GM23338 (cell line): Measurements from ENCODE around the gene MIER3. TPM values are rescaled to one million over a fixed set of nuclear protein-coding genes. Genes with fewer than 3 reads are reported as not detected.

Experiments used
- ATAC-seq: fragments of 200-7000 bp; cut with Tn5 transposase; 3 replicates; pipeline ENCODE4 v1.9.1; 2020
- DNase-seq: peaks from one replicate; pipeline ENCODE4 v3.0.0-alpha.2; 2015; ENCODE audit warnings: low spot score
- H2AFZ ChIP-seq: fragments of 200-600 bp; sonication (generic); 2 replicates; pipeline ENCODE4 v1.8.0; 2016; ENCODE audit warnings: antibody characterized with exemption, mild to moderate bottlenecking, moderate library complexity
- H3F3A ChIP-seq: fragments of 200-600 bp; sonication (generic); replicated peaks from 2 replicates; pipeline ENCODE4 v1.8.0; 2017; ENCODE audit warnings: antibody characterized with exemption, mixed run types, low read depth
- H3K27ac ChIP-seq: fragments of 200-600 bp; sonication (generic); 2 replicates; pipeline ENCODE4 v1.6.1; 2016; ENCODE audit warnings: low read depth
- H3K27me3 ChIP-seq: fragments of 200-600 bp; sonication (generic); 2 replicates; pipeline ENCODE4 v1.8.0; 2016; ENCODE audit warnings: mild to moderate bottlenecking, mixed run types, moderate library complexity; ENCODE audit not compliant: insufficient read depth
- H3K36me3 ChIP-seq: fragments of 200-600 bp; sonication (generic); 2 replicates; pipeline ENCODE4 v1.8.0; 2016; ENCODE audit warnings: mild to moderate bottlenecking; ENCODE audit not compliant: insufficient read depth
- H3K4me1 ChIP-seq: fragments of 200-600 bp; sonication (generic); 2 replicates; pipeline ENCODE4 v1.8.0; 2016; ENCODE audit warnings: mild to moderate bottlenecking, moderate library complexity; ENCODE audit not compliant: insufficient read depth
- H3K4me2 ChIP-seq: fragments of 200-600 bp; sonication (generic); 2 replicates; pipeline ENCODE4 v1.7.1; 2017; ENCODE audit warnings: mixed run types
- H3K4me3 ChIP-seq: fragments of 200-600 bp; sonication (generic); 2 replicates; pipeline ENCODE4 v1.6.1; 2016; ENCODE audit warnings: mixed run types
- H3K79me2 ChIP-seq: fragments of 200-600 bp; sonication (generic); replicated peaks from 2 replicates; pipeline ENCODE4 v1.8.0; 2017; ENCODE audit warnings: mild to moderate bottlenecking; ENCODE audit not compliant: insufficient read depth
- H3K9me2 ChIP-seq: fragments of 200-600 bp; sonication (generic); 2 replicates; pipeline ENCODE4 v1.8.0; 2017; ENCODE audit not compliant: insufficient read depth
- H4K20me1 ChIP-seq: fragments of 200-600 bp; sonication (generic); replicated peaks from 2 replicates; pipeline ENCODE4 v1.8.0; 2017; ENCODE audit warnings: mild to moderate bottlenecking; ENCODE audit not compliant: insufficient read depth
- H3K27ac Mint-ChIP-seq: 2 replicates; pipeline ENCODE4 v1.8.0; 2020; ENCODE audit warnings: inconsistent platforms, mild to moderate bottlenecking, moderate library complexity, mixed read lengths
- H3K27me3 Mint-ChIP-seq: 3 replicates; pipeline ENCODE4 v1.8.0; 2022; ENCODE audit warnings: low read depth, mild to moderate bottlenecking, moderate library complexity, mixed read lengths, inconsistent platforms; ENCODE audit not compliant: insufficient read depth, poor library complexity
- H3K36me3 Mint-ChIP-seq: 3 replicates; pipeline ENCODE4 v1.8.0; 2021; ENCODE audit warnings: low read depth, mild to moderate bottlenecking, inconsistent platforms, moderate library complexity, mixed read lengths
- H3K4me1 Mint-ChIP-seq: 3 replicates; pipeline ENCODE4 v1.8.0; 2020; ENCODE audit warnings: mild to moderate bottlenecking, inconsistent platforms, mixed read lengths
- H3K4me3 Mint-ChIP-seq: 3 replicates; pipeline ENCODE4 v1.8.0; 2021; ENCODE audit warnings: moderate library complexity, mild to moderate bottlenecking, inconsistent platforms, mixed read lengths
- H3K9me3 Mint-ChIP-seq: 3 replicates; pipeline ENCODE4 v1.8.0; 2020; ENCODE audit warnings: moderate library complexity, mild to moderate bottlenecking, inconsistent platforms, mixed read lengths
- CREB1 ChIP-seq: fragments of 250-450 bp; sonication (Bioruptor Pico); IDR thresholded peaks from 2 replicates; pipeline ENCODE4 v1.5.0; 2020; ENCODE audit warnings: low read depth, mild to moderate bottlenecking, moderate library complexity
- EZH2 ChIP-seq: fragments of 200-600 bp; sonication (generic); IDR thresholded peaks from one replicate; pipeline ENCODE4 v1.8.0; 2017; ENCODE audit warnings: antibody characterized with exemption, mild to moderate bottlenecking, low read depth; ENCODE audit not compliant: unreplicated experiment
- EZH2phosphoT487 ChIP-seq: fragments of 200-600 bp; sonication (generic); IDR thresholded peaks from one replicate; pipeline ENCODE4 v1.8.1; 2018; ENCODE audit warnings: antibody characterized with exemption; ENCODE audit not compliant: unreplicated experiment
- JUNB ChIP-seq: IDR thresholded peaks from one replicate; pipeline ENCODE4 v1.6.1; 2016; ENCODE audit warnings: antibody characterized with exemption; ENCODE audit not compliant: unreplicated experiment
- NANOG ChIP-seq: IDR thresholded peaks from 2 replicates; pipeline ENCODE4 v1.6.1; 2016; ENCODE audit warnings: antibody characterized with exemption, borderline replicate concordance
- POLR2AphosphoS5 ChIP-seq: IDR thresholded peaks from 2 replicates; pipeline ENCODE4 v1.6.1; 2016; ENCODE audit warnings: antibody characterized with exemption, low read depth
- STAT1 ChIP-seq: IDR thresholded peaks from one replicate; pipeline ENCODE4 v1.6.1; 2016; ENCODE audit warnings: antibody characterized with exemption; ENCODE audit not compliant: unreplicated experiment
- ZNF114 ChIP-seq: fragments of 250-450 bp; sonication (Bioruptor Pico); IDR thresholded peaks from 2 replicates; pipeline ENCODE4 v1.5.0; 2020; ENCODE audit warnings: mild to moderate bottlenecking, moderate library complexity
- ZNF331 ChIP-seq: fragments of 250-450 bp; sonication (Bioruptor Pico); IDR thresholded peaks from 2 replicates; pipeline ENCODE4 v1.5.0; 2020; ENCODE audit warnings: low read depth, mild to moderate bottlenecking, moderate library complexity
- polyA plus RNA-seq: library from polyadenylated mRNA; unstranded; fragments of >200 nt; fragmentation: Nextera tagmentation; extraction: Ambion mirVana; gene quantifications from 2 replicates; pipeline ENCODE4 v1.2.1, GENCODE V29; 2016
- total RNA-seq: library from RNA; depleted of rRNA; stranded (reverse); fragments of >200 nt; shearing (Covaris generic); gene quantifications from 2 replicates; pipeline ENCODE4 v1.2.3, GENCODE V29; 2014
- TF ChIP-seq, protein P1 (sequence below): IDR thresholded peaks from one replicate; pipeline ENCODE4 v1.6.1; 2018; ENCODE audit warnings: antibody characterized with exemption; ENCODE audit not compliant: unreplicated experiment
- TF ChIP-seq, protein P2 (sequence below), 2 experiments: fragments of 200-600 bp in 1 of 2; sonication (generic) in 1 of 2; conservative IDR thresholded peaks; 2 replicates each; pipeline versions ENCODE4 v1.5.1 to v1.6.1; 2016 to 2017; ENCODE audit warnings: antibody characterized with exemption in 2 of 2, low read depth in 2 of 2, mild to moderate bottlenecking in 2 of 2, moderate library complexity in 1 of 2
- TF ChIP-seq, protein P3 (sequence below): fragments of 250-450 bp; sonication (Bioruptor Pico); IDR thresholded peaks from 2 replicates; pipeline ENCODE4 v1.5.0; 2020; ENCODE audit warnings: mild to moderate bottlenecking, moderate library complexity
- TF ChIP-seq, protein P4 (sequence below): IDR thresholded peaks from 2 replicates; pipeline ENCODE4 v1.6.1; 2016; ENCODE audit warnings: antibody characterized with exemption

Gene MIER3
- total and polyA plus RNA-seq, 2 experiments from 2014 or later = 12.0 to 36.3 TPM

DNA sequence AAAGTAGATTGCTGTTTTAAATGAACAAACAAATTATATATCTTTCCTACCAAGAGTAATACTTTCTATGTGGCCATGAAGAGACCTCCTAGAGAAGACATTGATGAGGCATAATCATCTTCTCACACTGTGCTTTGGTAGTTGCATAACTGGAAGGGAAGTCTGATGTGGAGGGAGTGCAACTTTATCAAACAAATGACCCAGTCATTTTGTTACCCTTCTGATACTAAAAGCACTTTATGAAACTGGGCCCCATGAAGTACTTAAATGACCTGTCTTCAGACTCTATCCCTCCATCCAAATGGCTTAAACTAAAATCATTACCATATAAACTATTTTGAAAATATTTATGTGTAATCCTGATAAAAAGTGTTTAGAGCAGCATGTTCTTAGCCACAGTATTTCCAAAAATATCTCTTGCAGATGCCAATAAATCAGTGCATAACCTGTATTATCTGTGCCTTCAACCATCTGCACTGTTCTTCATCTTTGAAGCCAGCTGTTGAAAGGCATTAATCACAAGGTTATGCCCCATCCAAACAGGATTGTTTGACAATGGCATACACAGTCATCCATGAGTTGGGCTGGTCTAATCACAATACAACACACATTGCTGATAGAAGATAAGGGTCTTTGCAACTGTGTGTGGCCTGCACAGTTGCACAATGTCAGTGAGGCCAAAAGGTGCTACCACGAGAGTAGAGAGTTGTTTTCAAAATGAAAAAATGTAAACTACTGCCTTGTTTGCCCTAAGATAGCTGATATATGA is 31.9 kb upstream of the MIER3 start:
- Histone ChIP-seq H3K4me1 (no peaks in the 10 kb centered on the region), H3K27me3 (no peaks in the 10 kb centered on the region), H3K36me3 (no peaks in the 10 kb centered on the region), H2AFZ (no peak overlapping the region), H3K4me3 (no peak overlapping the region), H3K4me2 (no peak overlapping the region), H3K9me2 (peaks cover 2% of the 10 kb centered on the region; the same call in 1 of the 2 replicates), H3K27ac (no peak overlapping the region), H3F3A (no peaks in the 10 kb centered on the region), H3K79me2 (no peaks in the 10 kb centered on the region), H4K20me1 (no peaks in the 10 kb centered on the region)
- ATAC-seq = no peak
- TF ChIP-seq, protein P1, sequence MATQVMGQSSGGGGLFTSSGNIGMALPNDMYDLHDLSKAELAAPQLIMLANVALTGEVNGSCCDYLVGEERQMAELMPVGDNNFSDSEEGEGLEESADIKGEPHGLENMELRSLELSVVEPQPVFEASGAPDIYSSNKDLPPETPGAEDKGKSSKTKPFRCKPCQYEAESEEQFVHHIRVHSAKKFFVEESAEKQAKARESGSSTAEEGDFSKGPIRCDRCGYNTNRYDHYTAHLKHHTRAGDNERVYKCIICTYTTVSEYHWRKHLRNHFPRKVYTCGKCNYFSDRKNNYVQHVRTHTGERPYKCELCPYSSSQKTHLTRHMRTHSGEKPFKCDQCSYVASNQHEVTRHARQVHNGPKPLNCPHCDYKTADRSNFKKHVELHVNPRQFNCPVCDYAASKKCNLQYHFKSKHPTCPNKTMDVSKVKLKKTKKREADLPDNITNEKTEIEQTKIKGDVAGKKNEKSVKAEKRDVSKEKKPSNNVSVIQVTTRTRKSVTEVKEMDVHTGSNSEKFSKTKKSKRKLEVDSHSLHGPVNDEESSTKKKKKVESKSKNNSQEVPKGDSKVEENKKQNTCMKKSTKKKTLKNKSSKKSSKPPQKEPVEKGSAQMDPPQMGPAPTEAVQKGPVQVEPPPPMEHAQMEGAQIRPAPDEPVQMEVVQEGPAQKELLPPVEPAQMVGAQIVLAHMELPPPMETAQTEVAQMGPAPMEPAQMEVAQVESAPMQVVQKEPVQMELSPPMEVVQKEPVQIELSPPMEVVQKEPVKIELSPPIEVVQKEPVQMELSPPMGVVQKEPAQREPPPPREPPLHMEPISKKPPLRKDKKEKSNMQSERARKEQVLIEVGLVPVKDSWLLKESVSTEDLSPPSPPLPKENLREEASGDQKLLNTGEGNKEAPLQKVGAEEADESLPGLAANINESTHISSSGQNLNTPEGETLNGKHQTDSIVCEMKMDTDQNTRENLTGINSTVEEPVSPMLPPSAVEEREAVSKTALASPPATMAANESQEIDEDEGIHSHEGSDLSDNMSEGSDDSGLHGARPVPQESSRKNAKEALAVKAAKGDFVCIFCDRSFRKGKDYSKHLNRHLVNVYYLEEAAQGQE = no peak
- TF ChIP-seq POLR2AphosphoS5 (no peak), EZH2 (no peak), CREB1 (CRISPR knock-in tag) (no peak), ZNF114 (CRISPR knock-in tag) (no peak), STAT1 (no peak), EZH2phosphoT487 (no peak), JUNB (no peak), NANOG (no peak), ZNF331 (CRISPR knock-in tag) (no peak)
- TF ChIP-seq, protein P2, sequence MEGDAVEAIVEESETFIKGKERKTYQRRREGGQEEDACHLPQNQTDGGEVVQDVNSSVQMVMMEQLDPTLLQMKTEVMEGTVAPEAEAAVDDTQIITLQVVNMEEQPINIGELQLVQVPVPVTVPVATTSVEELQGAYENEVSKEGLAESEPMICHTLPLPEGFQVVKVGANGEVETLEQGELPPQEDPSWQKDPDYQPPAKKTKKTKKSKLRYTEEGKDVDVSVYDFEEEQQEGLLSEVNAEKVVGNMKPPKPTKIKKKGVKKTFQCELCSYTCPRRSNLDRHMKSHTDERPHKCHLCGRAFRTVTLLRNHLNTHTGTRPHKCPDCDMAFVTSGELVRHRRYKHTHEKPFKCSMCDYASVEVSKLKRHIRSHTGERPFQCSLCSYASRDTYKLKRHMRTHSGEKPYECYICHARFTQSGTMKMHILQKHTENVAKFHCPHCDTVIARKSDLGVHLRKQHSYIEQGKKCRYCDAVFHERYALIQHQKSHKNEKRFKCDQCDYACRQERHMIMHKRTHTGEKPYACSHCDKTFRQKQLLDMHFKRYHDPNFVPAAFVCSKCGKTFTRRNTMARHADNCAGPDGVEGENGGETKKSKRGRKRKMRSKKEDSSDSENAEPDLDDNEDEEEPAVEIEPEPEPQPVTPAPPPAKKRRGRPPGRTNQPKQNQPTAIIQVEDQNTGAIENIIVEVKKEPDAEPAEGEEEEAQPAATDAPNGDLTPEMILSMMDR (conservative IDR thresholded peaks at IDR 0.05; ENCODE audit: low read depth in 2 of 2) = no peak
- TF ChIP-seq, protein P3, sequence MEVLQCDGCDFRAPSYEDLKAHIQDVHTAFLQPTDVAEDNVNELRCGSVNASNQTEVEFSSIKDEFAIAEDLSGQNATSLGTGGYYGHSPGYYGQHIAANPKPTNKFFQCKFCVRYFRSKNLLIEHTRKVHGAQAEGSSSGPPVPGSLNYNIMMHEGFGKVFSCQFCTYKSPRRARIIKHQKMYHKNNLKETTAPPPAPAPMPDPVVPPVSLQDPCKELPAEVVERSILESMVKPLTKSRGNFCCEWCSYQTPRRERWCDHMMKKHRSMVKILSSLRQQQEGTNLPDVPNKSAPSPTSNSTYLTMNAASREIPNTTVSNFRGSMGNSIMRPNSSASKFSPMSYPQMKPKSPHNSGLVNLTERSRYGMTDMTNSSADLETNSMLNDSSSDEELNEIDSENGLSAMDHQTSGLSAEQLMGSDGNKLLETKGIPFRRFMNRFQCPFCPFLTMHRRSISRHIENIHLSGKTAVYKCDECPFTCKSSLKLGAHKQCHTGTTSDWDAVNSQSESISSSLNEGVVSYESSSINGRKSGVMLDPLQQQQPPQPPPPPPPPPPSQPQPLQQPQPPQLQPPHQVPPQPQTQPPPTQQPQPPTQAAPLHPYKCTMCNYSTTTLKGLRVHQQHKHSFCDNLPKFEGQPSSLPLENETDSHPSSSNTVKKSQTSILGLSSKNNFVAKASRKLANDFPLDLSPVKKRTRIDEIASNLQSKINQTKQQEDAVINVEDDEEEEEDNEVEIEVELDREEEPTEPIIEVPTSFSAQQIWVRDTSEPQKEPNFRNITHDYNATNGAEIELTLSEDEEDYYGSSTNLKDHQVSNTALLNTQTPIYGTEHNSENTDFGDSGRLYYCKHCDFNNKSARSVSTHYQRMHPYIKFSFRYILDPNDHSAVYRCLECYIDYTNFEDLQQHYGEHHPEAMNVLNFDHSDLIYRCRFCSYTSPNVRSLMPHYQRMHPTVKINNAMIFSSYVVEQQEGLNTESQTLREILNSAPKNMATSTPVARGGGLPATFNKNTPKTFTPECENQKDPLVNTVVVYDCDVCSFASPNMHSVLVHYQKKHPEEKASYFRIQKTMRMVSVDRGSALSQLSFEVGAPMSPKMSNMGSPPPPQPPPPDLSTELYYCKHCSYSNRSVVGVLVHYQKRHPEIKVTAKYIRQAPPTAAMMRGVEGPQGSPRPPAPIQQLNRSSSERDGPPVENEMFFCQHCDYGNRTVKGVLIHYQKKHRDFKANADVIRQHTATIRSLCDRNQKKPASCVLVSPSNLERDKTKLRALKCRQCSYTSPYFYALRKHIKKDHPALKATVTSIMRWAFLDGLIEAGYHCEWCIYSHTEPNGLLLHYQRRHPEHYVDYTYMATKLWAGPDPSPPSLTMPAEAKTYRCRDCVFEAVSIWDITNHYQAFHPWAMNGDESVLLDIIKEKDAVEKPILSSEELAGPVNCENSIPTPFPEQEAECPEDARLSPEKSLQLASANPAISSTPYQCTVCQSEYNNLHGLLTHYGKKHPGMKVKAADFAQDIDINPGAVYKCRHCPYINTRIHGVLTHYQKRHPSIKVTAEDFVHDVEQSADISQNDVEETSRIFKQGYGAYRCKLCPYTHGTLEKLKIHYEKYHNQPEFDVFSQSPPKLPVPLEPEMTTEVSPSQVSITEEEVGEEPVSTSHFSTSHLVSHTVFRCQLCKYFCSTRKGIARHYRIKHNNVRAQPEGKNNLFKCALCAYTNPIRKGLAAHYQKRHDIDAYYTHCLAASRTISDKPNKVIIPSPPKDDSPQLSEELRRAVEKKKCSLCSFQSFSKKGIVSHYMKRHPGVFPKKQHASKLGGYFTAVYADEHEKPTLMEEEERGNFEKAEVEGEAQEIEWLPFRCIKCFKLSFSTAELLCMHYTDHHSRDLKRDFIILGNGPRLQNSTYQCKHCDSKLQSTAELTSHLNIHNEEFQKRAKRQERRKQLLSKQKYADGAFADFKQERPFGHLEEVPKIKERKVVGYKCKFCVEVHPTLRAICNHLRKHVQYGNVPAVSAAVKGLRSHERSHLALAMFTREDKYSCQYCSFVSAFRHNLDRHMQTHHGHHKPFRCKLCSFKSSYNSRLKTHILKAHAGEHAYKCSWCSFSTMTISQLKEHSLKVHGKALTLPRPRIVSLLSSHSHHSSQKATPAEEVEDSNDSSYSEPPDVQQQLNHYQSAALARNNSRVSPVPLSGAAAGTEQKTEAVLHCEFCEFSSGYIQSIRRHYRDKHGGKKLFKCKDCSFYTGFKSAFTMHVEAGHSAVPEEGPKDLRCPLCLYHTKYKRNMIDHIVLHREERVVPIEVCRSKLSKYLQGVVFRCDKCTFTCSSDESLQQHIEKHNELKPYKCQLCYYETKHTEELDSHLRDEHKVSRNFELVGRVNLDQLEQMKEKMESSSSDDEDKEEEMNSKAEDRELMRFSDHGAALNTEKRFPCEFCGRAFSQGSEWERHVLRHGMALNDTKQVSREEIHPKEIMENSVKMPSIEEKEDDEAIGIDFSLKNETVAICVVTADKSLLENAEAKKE (CRISPR knock-in tag) = no peak
- TF ChIP-seq, protein P4, sequence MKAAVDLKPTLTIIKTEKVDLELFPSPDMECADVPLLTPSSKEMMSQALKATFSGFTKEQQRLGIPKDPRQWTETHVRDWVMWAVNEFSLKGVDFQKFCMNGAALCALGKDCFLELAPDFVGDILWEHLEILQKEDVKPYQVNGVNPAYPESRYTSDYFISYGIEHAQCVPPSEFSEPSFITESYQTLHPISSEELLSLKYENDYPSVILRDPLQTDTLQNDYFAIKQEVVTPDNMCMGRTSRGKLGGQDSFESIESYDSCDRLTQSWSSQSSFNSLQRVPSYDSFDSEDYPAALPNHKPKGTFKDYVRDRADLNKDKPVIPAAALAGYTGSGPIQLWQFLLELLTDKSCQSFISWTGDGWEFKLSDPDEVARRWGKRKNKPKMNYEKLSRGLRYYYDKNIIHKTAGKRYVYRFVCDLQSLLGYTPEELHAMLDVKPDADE = no peak
- no peak overlapping the region for H3K4me3 Mint-ChIP-seq
- no peaks in the 10 kb centered on the region for H3K4me1 Mint-ChIP-seq
- no peak overlapping the region for H3K27ac Mint-ChIP-seq
- no peaks in the 10 kb centered on the region for H3K36me3 Mint-ChIP-seq
- H3K27me3 Mint-ChIP-seq = no peaks in the 10 kb centered on the region
- H3K9me3 Mint-ChIP-seq = no peaks in the 10 kb centered on the region
- no peak for DNase-seq
